RWPE1 (cell line): ENCODE measurements around the gene CERS6.
A peak's percentile ranks its signal among the peaks of the same experiment; 100 is the strongest.

Source experiments
- CTCF ChIA-PET: fragments of 350-600 bp; sonication (Branson Sonifier 250); formaldehyde crosslinking; extraction: SDS; loops from one replicate; lab custom pipeline; 2021; lab: Yijun Ruan, JAX
- POLR2A ChIA-PET: fragments of 400-600 bp; formaldehyde crosslinking; extraction: SDS; loops from one replicate; lab custom pipeline; 2020; ENCODE audit warnings: antibody characterized with exemption; ENCODE audit not compliant: low non-redundant PET; lab: Yijun Ruan, JAX
- DNase-seq: peaks from one replicate; pipeline ENCODE4 v3.0.0; 2012; ENCODE audit warnings: low spot score
- H3K27ac ChIP-seq: fragments of 450-650 bp; 2 replicates; pipeline ENCODE4 v1.5.1; 2017
- CTCF ChIP-seq: fragments of 450-650 bp; conservative IDR thresholded peaks from 2 replicates; pipeline ENCODE4 v1.5.1; 2017; ENCODE audit warnings: low read depth, mild to moderate bottlenecking

The CERS6 gene

GRCh38 chr2:168529054-168529833, 73.2 kb downstream of the CERS6 start:
- no peak overlapping the region for H3K27ac ChIP-seq
- ChIA-PET POLR2A (no interaction called here), CTCF (no interaction called here)
- DNase-seq, result no peak
- no peak for TF ChIP-seq CTCF

- no peak for TF ChIP-seq CTCF
- ChIA-PET CTCF (no interaction called here), POLR2A (no interaction called here)
- no peak overlapping the region for H3K27ac ChIP-seq
- DNase-seq, result no peak
These were observed 74.0 kb downstream of the CERS6 start for GRCh38 chr2:168529900-168530561.

GRCh38 chr2:168530982-168531622, 75.0 kb downstream of the CERS6 start:
- DNase-seq, result no peak
- TF ChIP-seq CTCF, result no peak
- CTCF ChIA-PET, result no interaction called here
- peak overlapping the region; percentile 43 for H3K27ac ChIP-seq
- POLR2A ChIA-PET, result no interaction called here

GRCh38 chr2:168534926-168535325, 78.9 kb downstream of the CERS6 start:
- ChIA-PET CTCF (no interaction called here), POLR2A (no interaction called here)
- TF ChIP-seq CTCF, result no peak
- DNase-seq, result no peak
- no peak overlapping the region for H3K27ac ChIP-seq

GRCh38 chr2:168536925-168537466, 80.9 kb downstream of the CERS6 start:
- ChIA-PET POLR2A (no interaction called here), CTCF (no interaction called here)
- TF ChIP-seq CTCF, result no peak
- H3K27ac ChIP-seq, result no peak overlapping the region
- DNase-seq, result no peak

- no peak for TF ChIP-seq CTCF
- no peak overlapping the region for H3K27ac ChIP-seq
- CTCF ChIA-PET, result no interaction called here
- no peak for DNase-seq
- POLR2A ChIA-PET, result no interaction called here
These were observed 82.1 kb downstream of the CERS6 start for GRCh38 chr2:168538133-168538532.
